B cell (primary cell): Measurements from ENCODE around the gene SLC6A2.

Experiments
- CTCF ChIP-seq: fragments of 200-600 bp; IDR thresholded peaks from one replicate; pipeline ENCODE4 v1.8.0; 2022; ENCODE audit warnings: antibody characterized with exemption, mild to moderate bottlenecking
- EZH2 ChIP-seq: IDR thresholded peaks from 2 replicates; pipeline ENCODE4 v1.6.1; 2012; ENCODE audit warnings: borderline replicate concordance, low read depth, mild to moderate bottlenecking, moderate library complexity, low read length; ENCODE audit not compliant: insufficient read depth, poor library complexity, severe bottlenecking

- TF ChIP-seq CTCF (no peak), EZH2 (no peak)
These were observed 32.7 kb upstream of the SLC6A2 start for GRCh38 chr16:55622930-55623561.
